K562 (cell line): Measurements from ENCODE around the gene LEUTX. TPM values are rescaled to one million over a fixed set of nuclear protein-coding genes. Genes with fewer than 3 reads are reported as not detected.
A peak's percentile ranks its signal among the peaks of the same experiment; 100 is the strongest.

Experiments used
- CREB3L1 ChIP-seq: fragments of 450-650 bp; IDR thresholded peaks from 2 replicates; pipeline ENCODE4 v1.6.1; 2014; ENCODE audit warnings: low read depth, mild to moderate bottlenecking, moderate library complexity, borderline replicate concordance
- HDAC3 ChIP-seq: fragments of 450-650 bp; IDR thresholded peaks from 2 replicates; pipeline ENCODE4 v1.6.1; 2018; ENCODE audit warnings: borderline replicate concordance, mild to moderate bottlenecking, moderate library complexity; ENCODE audit not compliant: partially characterized antibody
- IRF2 ChIP-seq: sonication (generic); formaldehyde crosslinking; IDR thresholded peaks from 2 replicates; pipeline ENCODE4 v1.8.1; 2022; ENCODE audit warnings: mild to moderate bottlenecking, missing genetic modification reagents
- NFRKB ChIP-seq: fragments of 450-650 bp; IDR thresholded peaks from 2 replicates; pipeline ENCODE4 v1.6.1; 2016; ENCODE audit warnings: low read depth
- NR1H2 ChIP-seq: sonication (generic); formaldehyde crosslinking; IDR thresholded peaks from 2 replicates; pipeline ENCODE4 v1.4.0; 2020; ENCODE audit warnings: mild to moderate bottlenecking, missing genetic modification reagents
- PKNOX1 ChIP-seq: fragments of 450-650 bp; IDR thresholded peaks from 2 replicates; pipeline ENCODE4 v1.6.1; 2016
- ZNF263 ChIP-seq: sonication (generic); formaldehyde crosslinking; IDR thresholded peaks from 2 replicates; pipeline ENCODE4 v1.8.0; 2022; ENCODE audit warnings: mild to moderate bottlenecking, missing genetic modification reagents, borderline replicate concordance
- ZNF41 ChIP-seq: fragments of 250-450 bp; sonication (Bioruptor Pico); conservative IDR thresholded peaks from 2 replicates; pipeline ENCODE4 v1.4.0; 2020; ENCODE audit warnings: mild to moderate bottlenecking
- ZNF561 ChIP-seq: fragments of 450-650 bp; formaldehyde crosslinking; conservative IDR thresholded peaks from 2 replicates; pipeline ENCODE4 v1.4.0; 2020; ENCODE audit warnings: mild to moderate bottlenecking, moderate library complexity
- ZNF740 ChIP-seq, 3 experiments: fragments of 200-800 bp in 1 of 3; sonication (Bioruptor generic) in 1 of 3; sonication (generic) in 1 of 3; formaldehyde crosslinking in 1 of 3; IDR thresholded peaks; 2 replicates each; pipeline versions ENCODE4 v1.6.1 to v1.8.0; 2016 to 2022; ENCODE audit warnings: mild to moderate bottlenecking in 2 of 3, missing compliant biosample characterization in 2 of 3, missing genetic modification characterization in 2 of 3, missing genetic modification reagents in 1 of 3
- polyA plus RNA-seq, 8 experiments: library from polyadenylated mRNA; depleted of rRNA in 4 of 8; stranded (reverse) in 5 of 8; unstranded in 3 of 8; fragments of >200 nt; fragmentation: Nextera tagmentation in 2 of 8; fragmentation: Illumina TruSeq in 1 of 8; extraction: Ambion mirVana in 2 of 8; extraction: Trizol in 1 of 8; gene quantifications; 2 replicates each; pipeline versions ENCODE4 v1.2.1 to v1.2.3, GENCODE V29; 2011 to 2014; ENCODE audit warnings: inconsistent platforms in 1 of 8, missing spikeins in 1 of 8
- total RNA-seq, 7 experiments: library from RNA; depleted of rRNA in 6 of 7; stranded (reverse); fragments of >200 nt in 6 of 7; fragmentation: Illumina TruSeq in 2 of 7; extraction: Trizol in 2 of 7; gene quantifications; 2 replicates each; pipeline versions ENCODE4 v1.2.1 to v1.2.3, GENCODE V29; 2011 to 2021; ENCODE audit warnings: low replicate concordance in 1 of 7
- TF ChIP-seq, protein P1 (sequence below), 2 experiments: fragments of 450-650 bp; conservative IDR thresholded peaks; 2 replicates each; pipeline ENCODE4 v1.6.1; 2017; ENCODE audit warnings: mild to moderate bottlenecking in 2 of 2, moderate library complexity in 2 of 2
- TF ChIP-seq, protein P2 (sequence below): fragments of 250-450 bp; sonication (Bioruptor Pico); IDR thresholded peaks from 2 replicates; pipeline ENCODE4 v1.5.0; 2021
- TF ChIP-seq, protein P3 (sequence below): fragments of 450-650 bp; conservative IDR thresholded peaks from 2 replicates; pipeline ENCODE4 v1.6.1; 2016; ENCODE audit warnings: missing genetic modification characterization, low read depth, mild to moderate bottlenecking, missing compliant biosample characterization, moderate library complexity

The LEUTX gene
- total and polyA plus RNA-seq, 9 of the 15 experiments (the other 6 are each of a cell fraction or from before 2014, with no cell fraction given), result not detected

GRCh38 chr19:39833464-39834286, 55.0 kb downstream of the LEUTX start, which contains the start of gene DYRK1B (continued):
- TF ChIP-seq ZNF263 (CRISPR knock-in tag) (no peak), ZNF41 (no peak), ZNF740 (CRISPR knock-in tag; IDR thresholded peaks at IDR 0.05) (peak; percentile 95), ZNF740 (tag; IDR thresholded peaks at IDR 0.05) (peak in 1 of 2 experiments; percentile 68; a peak in 1 of 4 replicates), NR1H2 (no peak), PKNOX1 (peak; percentile 40; the same call in 1 of the 2 replicates), IRF2 (CRISPR knock-in tag) (no peak), ZNF561 (CRISPR knock-in tag) (peak; percentile 57; the same call in 1 of the 2 replicates), HDAC3 (no peak), CREB3L1 (no peak), NFRKB (peak; percentile 67)
- TF ChIP-seq, protein P1, sequence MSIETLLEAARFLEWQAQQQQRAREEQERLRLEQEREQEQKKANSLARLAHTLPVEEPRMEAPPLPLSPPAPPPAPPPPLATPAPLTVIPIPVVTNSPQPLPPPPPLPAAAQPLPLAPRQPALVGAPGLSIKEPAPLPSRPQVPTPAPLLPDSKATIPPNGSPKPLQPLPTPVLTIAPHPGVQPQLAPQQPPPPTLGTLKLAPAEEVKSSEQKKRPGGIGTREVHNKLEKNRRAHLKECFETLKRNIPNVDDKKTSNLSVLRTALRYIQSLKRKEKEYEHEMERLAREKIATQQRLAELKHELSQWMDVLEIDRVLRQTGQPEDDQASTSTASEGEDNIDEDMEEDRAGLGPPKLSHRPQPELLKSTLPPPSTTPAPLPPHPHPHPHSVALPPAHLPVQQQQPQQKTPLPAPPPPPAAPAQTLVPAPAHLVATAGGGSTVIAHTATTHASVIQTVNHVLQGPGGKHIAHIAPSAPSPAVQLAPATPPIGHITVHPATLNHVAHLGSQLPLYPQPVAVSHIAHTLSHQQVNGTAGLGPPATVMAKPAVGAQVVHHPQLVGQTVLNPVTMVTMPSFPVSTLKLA (conservative IDR thresholded peaks at IDR 0.05), result peak; percentile 93 to 96
- TF ChIP-seq, protein P2, sequence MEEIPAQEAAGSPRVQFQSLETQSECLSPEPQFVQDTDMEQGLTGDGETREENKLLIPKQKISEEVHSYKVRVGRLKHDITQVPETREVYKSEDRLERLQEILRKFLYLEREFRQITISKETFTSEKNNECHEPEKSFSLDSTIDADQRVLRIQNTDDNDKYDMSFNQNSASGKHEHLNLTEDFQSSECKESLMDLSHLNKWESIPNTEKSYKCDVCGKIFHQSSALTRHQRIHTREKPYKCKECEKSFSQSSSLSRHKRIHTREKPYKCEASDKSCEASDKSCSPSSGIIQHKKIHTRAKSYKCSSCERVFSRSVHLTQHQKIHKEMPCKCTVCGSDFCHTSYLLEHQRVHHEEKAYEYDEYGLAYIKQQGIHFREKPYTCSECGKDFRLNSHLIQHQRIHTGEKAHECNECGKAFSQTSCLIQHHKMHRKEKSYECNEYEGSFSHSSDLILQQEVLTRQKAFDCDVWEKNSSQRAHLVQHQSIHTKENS (CRISPR knock-in tag), result no peak
- TF ChIP-seq, protein P3, sequence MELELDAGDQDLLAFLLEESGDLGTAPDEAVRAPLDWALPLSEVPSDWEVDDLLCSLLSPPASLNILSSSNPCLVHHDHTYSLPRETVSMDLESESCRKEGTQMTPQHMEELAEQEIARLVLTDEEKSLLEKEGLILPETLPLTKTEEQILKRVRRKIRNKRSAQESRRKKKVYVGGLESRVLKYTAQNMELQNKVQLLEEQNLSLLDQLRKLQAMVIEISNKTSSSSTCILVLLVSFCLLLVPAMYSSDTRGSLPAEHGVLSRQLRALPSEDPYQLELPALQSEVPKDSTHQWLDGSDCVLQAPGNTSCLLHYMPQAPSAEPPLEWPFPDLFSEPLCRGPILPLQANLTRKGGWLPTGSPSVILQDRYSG (tag), result no peak
